HG03135 (cell line): ENCODE measurements around the gene FBXO11.

ENCODE experiments used
- ATAC-seq: cut with Tn5 transposase; IDR thresholded peaks from one replicate; pipeline ENCODE4 v1.9.1; 2021; ENCODE audit warnings: mild to moderate bottlenecking, moderate library complexity; ENCODE audit not compliant: unreplicated experiment

Gene FBXO11

DNA sequence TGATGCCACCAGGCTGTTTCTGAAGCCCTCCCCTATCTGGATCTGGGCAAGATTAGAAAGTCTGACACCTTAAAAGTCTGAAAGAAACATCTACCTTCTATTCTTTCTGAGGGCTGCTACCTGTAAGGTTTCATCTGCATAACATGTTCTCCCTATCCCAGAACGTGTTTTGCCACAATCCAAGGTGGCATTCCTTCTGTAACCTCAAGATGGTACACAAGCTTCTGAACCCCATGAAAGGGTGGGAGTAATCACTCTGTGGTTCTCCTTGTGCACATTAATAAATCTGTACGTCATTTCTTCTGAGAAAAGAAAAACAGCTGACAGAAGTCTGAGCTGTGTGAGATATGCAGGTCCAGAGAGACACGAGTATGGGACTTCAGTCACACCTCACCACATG lies 165.2 kb downstream of the FBXO11 start:
- no peak for ATAC-seq
